ENCODE results near the gene CMIP. TPM values are rescaled to one million over a fixed set of nuclear protein-coding genes. Genes with fewer than 3 reads are reported as not detected.
A peak's percentile ranks its signal among the peaks of the same experiment; 100 is the strongest.

Gene CMIP
- total RNA-seq, 1 experiment from 2014 or later, result 63.7 TPM

DNA sequence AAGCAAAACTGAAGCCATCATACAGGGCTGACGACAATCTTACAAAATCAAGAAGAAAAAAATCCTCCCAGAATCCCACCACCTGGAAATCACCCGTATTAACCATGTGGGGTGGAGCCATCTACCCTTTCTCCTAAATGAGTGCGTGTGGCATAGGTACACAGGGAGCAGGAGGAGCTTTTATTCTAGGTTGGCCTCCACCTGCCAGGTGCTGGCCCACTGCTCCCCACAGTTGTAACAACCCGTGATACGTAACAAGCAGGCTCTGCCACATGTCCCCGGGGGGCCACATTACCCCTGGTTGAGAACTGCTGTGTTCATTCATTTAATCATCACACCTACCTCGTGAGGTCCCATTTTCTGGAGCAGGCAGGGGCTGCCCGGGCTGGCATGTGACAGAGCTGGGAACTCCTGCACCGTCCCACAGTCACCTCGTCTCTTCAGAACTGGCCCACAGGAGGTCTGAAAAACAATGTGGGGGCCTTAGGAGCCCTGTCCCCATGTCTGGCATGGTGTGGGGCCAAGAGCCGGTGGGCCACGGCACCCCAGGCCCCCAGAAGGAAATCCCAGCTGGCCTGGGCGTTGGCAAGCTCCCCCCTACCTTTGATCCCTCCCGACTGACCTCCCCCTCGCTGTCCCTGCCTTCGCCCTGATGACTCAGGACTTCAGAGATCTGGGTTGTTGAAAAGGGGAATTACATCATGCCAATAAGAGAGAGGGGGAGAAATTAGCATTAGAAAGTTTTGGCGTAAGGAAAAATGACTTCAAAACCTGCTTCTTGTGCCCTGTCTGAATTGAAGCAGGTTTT is 12.9 kb downstream of the CMIP start:
- TF ChIP-seq GABPB1 (CRISPR knock-in tag; IDR thresholded peaks at IDR 0.05), result peak; percentile 97
- TF ChIP-seq CDX4 (CRISPR knock-in tag; IDR thresholded peaks at IDR 0.05; ENCODE audit: borderline replicate concordance), result no peak
- Mint-ChIP-seq H3K4me3 (no peak overlapping the region), H3K27ac (peak overlapping the region; percentile 29), H3K27me3 (ENCODE audit: low read depth) (no peaks in the 10 kb centered on the region), H3K9me3 (no peaks in the 10 kb centered on the region), H3K36me3 (peaks cover 26% of the 10 kb centered on the region), H3K4me1 (peaks cover 57% of the 10 kb centered on the region)
- DNase-seq (ENCODE audit: low spot score) (no peak), ATAC-seq (peak; percentile 24; the same call in 1 of the 2 replicates)
- ChIA-PET CTCF (interaction anchor here (0.6 to 0.9 kb wide), 2 partner anchors 28 to 107 kb away, joined by 3 read pairs; no protein-coding TSS in a partner anchor), POLR2A (no interaction called here)

- POLR2A ChIA-PET, result no interaction called here
- DNase-seq (ENCODE audit: low spot score) (no peak), ATAC-seq (no peak)
- CTCF ChIA-PET, result interaction anchor here (0.9 kb wide), 1 partner anchor 29 kb away, joined by 3 read pairs; no protein-coding TSS in a partner anchor
- H3K4me1 Mint-ChIP-seq, result peaks cover 54% of the 10 kb centered on the region
- H3K27ac Mint-ChIP-seq, result no peak overlapping the region; the same call in 1 of the 2 replicates
- H3K4me3 Mint-ChIP-seq, result no peak overlapping the region
- TF ChIP-seq ZBTB21 (CRISPR knock-in tag; IDR thresholded peaks at IDR 0.05; ENCODE audit: borderline replicate concordance) (no peak), USF1 (CRISPR knock-in tag; IDR thresholded peaks at IDR 0.05) (no peak), E2F1 (CRISPR knock-in tag; IDR thresholded peaks at IDR 0.05) (no peak)
- H3K36me3 Mint-ChIP-seq, result peaks cover 26% of the 10 kb centered on the region
- no peaks in the 10 kb centered on the region for H3K9me3 Mint-ChIP-seq
- H3K27me3 Mint-ChIP-seq (ENCODE audit: low read depth), result no peaks in the 10 kb centered on the region
These were observed 13.6 kb downstream of the CMIP start for GRCh38 chr16:81458149-81458669.

GRCh38 chr16:81458827-81459598 is 14.4 kb downstream of the CMIP start:
- Mint-ChIP-seq H3K36me3 (peaks cover 26% of the 10 kb centered on the region), H3K4me3 (no peak overlapping the region), H3K27ac (peak overlapping the region; percentile 12), H3K9me3 (no peaks in the 10 kb centered on the region), H3K27me3 (ENCODE audit: low read depth) (no peaks in the 10 kb centered on the region), H3K4me1 (peaks cover 55% of the 10 kb centered on the region)
- ChIA-PET CTCF (no interaction called here), POLR2A (no interaction called here)
- ATAC-seq, result no peak
- no peak for DNase-seq (ENCODE audit: low spot score)
- TF ChIP-seq TP53 (CRISPR knock-in tag; IDR thresholded peaks at IDR 0.05) (no peak), SMAD3 (CRISPR knock-in tag; IDR thresholded peaks at IDR 0.05; ENCODE audit: borderline replicate concordance) (no peak), ZNF396 (CRISPR knock-in tag; IDR thresholded peaks at IDR 0.05; ENCODE audit: borderline replicate concordance) (no peak), MYBL2 (CRISPR knock-in tag; IDR thresholded peaks at IDR 0.05) (no peak), ERG (CRISPR knock-in tag; IDR thresholded peaks at IDR 0.05) (no peak)
- TF ChIP-seq, protein P1, sequence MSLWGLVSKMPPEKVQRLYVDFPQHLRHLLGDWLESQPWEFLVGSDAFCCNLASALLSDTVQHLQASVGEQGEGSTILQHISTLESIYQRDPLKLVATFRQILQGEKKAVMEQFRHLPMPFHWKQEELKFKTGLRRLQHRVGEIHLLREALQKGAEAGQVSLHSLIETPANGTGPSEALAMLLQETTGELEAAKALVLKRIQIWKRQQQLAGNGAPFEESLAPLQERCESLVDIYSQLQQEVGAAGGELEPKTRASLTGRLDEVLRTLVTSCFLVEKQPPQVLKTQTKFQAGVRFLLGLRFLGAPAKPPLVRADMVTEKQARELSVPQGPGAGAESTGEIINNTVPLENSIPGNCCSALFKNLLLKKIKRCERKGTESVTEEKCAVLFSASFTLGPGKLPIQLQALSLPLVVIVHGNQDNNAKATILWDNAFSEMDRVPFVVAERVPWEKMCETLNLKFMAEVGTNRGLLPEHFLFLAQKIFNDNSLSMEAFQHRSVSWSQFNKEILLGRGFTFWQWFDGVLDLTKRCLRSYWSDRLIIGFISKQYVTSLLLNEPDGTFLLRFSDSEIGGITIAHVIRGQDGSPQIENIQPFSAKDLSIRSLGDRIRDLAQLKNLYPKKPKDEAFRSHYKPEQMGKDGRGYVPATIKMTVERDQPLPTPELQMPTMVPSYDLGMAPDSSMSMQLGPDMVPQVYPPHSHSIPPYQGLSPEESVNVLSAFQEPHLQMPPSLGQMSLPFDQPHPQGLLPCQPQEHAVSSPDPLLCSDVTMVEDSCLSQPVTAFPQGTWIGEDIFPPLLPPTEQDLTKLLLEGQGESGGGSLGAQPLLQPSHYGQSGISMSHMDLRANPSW (CRISPR knock-in tag; conservative IDR thresholded peaks at IDR 0.05; ENCODE audit: low read depth), result no peak
- TF ChIP-seq, protein P2, sequence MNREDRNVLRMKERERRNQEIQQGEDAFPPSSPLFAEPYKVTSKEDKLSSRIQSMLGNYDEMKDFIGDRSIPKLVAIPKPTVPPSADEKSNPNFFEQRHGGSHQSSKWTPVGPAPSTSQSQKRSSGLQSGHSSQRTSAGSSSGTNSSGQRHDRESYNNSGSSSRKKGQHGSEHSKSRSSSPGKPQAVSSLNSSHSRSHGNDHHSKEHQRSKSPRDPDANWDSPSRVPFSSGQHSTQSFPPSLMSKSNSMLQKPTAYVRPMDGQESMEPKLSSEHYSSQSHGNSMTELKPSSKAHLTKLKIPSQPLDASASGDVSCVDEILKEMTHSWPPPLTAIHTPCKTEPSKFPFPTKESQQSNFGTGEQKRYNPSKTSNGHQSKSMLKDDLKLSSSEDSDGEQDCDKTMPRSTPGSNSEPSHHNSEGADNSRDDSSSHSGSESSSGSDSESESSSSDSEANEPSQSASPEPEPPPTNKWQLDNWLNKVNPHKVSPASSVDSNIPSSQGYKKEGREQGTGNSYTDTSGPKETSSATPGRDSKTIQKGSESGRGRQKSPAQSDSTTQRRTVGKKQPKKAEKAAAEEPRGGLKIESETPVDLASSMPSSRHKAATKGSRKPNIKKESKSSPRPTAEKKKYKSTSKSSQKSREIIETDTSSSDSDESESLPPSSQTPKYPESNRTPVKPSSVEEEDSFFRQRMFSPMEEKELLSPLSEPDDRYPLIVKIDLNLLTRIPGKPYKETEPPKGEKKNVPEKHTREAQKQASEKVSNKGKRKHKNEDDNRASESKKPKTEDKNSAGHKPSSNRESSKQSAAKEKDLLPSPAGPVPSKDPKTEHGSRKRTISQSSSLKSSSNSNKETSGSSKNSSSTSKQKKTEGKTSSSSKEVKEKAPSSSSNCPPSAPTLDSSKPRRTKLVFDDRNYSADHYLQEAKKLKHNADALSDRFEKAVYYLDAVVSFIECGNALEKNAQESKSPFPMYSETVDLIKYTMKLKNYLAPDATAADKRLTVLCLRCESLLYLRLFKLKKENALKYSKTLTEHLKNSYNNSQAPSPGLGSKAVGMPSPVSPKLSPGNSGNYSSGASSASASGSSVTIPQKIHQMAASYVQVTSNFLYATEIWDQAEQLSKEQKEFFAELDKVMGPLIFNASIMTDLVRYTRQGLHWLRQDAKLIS (CRISPR knock-in tag; IDR thresholded peaks at IDR 0.05; ENCODE audit: borderline replicate concordance), result no peak
- TF ChIP-seq, protein P3, sequence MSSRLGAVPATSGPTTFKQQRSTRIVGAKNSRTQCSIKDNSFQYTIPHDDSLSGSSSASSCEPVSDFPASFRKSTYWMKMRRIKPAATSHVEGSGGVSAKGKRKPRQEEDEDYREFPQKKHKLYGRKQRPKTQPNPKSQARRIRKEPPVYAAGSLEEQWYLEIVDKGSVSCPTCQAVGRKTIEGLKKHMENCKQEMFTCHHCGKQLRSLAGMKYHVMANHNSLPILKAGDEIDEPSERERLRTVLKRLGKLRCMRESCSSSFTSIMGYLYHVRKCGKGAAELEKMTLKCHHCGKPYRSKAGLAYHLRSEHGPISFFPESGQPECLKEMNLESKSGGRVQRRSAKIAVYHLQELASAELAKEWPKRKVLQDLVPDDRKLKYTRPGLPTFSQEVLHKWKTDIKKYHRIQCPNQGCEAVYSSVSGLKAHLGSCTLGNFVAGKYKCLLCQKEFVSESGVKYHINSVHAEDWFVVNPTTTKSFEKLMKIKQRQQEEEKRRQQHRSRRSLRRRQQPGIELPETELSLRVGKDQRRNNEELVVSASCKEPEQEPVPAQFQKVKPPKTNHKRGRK (CRISPR knock-in tag; IDR thresholded peaks at IDR 0.05; ENCODE audit: borderline replicate concordance), result no peak

All from WTC11 (cell line).